Activated naive CD4-positive, alpha-beta T cell treated with Interleukin-2 at 50 U/mL for 16 hours (primary cell): Measurements from ENCODE around the gene ZNF57.
"Not testable (repeated sequence)": the region's sequence is repeated elsewhere in the genome, so short reads cannot be mapped to it uniquely, and the experiment has no call there.

Experiments used
- DNase-seq: peaks from one replicate; pipeline ENCODE4 v3.0.0-alpha.2; 2020

ZNF57 gene

DNA sequence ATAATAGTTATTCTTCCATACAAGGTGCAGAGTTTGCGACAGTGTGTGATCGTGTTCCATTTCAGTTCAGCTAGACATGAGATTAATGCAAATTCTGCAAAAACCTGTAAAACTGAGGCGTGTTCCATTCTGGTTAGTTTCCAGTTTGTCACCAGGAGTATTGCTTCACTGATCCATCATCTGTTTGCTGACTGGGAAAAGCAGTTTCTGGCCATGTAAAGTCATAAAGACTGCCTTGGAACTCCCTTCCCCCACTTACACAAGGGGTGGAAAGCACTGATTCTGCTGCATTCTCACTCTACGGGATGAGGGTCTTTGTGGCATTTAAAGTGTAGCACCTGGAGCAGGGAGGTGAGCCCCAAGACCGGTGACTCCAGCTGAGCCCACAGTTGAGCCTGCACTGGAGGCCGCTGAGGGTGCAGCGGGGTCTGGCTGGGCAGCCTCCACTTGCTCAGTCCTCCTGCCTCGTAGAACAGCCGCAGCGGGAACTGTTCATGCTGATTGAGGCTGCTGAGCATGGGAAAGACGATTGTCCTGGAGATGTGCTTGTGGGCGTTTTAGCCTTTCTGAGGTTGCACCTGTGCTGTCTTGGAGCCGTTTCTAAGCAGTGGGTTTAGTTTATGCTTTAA, 2.0 kb downstream of the ZNF57 start:
- DNase-seq, result no peak

DNA sequence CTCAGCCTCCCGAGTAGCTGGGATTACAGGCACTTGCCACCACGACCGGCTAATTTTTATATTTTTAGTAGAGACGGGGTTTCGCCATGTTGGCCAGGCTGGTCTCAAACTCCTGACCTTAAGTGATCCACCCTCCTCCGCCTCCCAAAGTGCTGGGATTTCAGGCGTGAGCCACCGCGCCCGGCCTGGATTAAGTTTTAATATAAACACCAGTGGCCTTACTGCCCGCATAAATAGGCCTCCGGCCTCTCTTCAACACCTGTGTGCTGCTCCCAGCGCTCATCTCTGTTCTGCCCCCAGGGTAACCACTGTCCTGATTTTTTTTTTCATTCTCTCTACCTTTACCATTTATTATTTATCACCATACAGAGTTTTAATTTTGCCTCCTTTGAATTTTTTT, 2.6 kb downstream of the ZNF57 start:
- DNase-seq, result not testable (repeated sequence)

DNA sequence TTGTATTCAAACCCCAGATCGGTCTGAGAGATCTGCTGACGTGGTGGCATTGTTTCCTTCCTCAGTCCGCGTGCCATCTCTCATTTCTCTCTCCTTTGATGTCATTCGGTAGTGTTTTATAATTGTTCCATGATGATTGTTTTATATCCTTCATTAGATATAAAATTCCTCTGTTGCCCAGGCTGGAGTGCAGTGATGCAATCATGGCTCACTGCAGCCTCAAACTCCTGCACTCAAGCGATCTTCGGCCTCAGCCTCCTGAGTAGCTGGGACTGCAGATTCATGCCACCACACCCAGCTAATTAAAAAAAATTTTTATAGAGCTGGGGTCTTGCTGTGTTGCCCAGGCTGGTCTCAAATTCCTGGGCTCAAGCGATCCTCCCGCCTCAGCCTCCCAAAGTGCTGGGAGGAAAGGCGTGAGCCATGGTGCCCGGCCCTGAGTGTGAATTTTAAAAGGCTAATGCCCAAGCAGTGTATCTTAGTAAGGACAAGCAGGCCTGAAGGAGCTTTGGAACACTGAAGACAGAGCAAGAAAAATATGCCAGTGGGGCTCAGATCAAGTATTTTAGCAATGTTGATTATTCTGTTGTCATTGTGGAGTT, 5.3 kb downstream of the ZNF57 start:
- no peak for DNase-seq

GRCh38 chr19:2906631-2907195, 6.0 kb downstream of the ZNF57 start:
- DNase-seq, result no peak

- peak; percentile 13 for DNase-seq
Measured at GRCh38 chr19:2912306-2912705, 11.6 kb downstream of the ZNF57 start.

- DNase-seq, result no peak
Measured at GRCh38 chr19:2917275-2918184, 16.8 kb downstream of the ZNF57 start.

- DNase-seq, result no peak
Measured at GRCh38 chr19:2922987-2923386, 22.3 kb downstream of the ZNF57 start.

GRCh38 chr19:2923510-2923909, 22.8 kb downstream of the ZNF57 start:
- no peak for DNase-seq

DNA sequence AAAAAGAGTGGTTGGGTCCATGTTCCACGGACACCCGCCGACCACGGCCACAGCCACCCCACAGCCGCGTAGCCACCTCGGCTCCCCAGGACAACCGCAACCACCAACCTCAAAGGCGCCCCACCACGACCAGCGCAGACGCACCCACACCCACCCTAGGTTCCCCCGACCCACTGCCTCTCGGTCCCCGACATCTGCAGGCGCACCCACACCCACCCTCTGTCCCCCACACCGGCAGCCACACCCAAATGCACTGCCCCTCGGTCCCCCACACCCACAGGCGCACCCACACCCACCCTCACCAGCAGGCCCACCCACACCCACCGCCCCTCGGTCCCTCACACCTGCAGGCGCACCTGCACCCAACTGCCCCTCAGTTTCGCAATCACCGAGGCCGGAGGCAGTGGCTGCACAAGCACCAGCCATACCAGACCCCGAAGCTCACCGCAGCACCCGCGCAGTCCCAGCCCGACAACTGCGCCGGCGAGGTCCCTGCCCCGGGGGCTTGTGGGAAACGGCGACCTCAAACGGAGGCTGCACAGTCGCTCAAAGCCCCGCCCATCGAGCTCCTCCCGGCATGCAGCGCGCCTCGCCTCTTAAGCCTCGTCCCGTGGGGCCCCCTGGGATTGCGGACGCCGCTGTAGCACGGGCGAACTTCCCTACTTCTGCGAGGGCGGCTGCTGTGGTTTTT, 25.8 kb downstream of the ZNF57 start:
- DNase-seq, result no peak

GRCh38 chr19:2927032-2927430, 26.3 kb downstream of the ZNF57 start:
- no peak for DNase-seq

DNA sequence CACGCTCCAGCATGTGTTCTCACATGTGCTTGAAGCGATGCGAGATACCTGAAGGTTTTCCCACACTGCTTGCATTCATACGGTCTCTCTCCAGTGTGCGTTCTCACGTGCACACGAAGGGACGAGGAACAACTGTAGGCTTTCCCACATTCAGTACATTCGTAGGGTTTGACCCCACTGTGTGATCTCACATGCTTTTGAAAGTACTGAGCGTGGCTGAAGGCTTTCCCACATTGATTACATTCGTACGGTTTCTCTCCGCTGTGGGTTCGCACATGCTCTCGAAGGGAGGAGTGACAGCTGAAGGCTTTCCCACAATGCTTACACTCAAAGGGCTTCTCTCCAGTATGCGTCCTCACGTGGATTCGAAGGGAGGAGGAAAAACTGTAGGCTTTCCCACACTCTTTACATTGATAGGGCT, 32.8 kb downstream of the ZNF57 start:
- no peak for DNase-seq

- not testable (repeated sequence) for DNase-seq
Measured at GRCh38 chr19:2935863-2936262, 35.1 kb downstream of the ZNF57 start.

DNA sequence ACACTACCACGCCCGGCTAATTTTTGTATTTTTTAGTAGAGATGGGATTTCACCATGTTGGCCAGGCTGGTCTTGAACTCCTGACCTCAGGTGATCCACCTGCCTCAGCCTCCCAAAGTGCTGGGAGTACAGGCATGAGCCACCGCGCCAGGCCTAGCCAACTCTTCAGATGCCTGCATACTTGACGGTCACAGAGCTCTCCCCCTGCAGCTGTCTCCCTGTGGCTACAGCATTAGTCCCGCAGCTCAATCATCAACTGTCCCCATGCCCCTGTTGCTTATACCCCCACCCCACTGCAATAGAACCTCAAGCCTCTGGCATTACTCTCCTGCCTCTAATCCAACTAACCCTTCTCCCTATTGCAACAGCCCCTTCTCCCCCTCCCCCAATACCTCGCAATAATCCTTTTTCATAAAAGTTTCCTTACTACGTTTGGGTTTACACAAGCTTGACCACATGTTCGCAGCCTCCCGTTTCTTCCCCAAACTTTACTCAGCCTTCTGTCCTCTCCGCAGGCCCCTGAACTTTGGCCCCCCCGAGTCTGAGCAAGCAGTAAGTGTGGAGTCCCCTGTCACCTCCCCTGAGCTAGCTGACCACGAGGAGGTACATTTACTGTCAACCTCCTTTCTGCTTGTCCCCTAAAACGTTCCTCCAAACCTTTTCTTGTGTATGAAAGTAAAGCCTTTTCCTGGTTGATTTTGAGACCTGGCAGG, 42.4 kb downstream of the ZNF57 start:
- no peak for DNase-seq

DNA sequence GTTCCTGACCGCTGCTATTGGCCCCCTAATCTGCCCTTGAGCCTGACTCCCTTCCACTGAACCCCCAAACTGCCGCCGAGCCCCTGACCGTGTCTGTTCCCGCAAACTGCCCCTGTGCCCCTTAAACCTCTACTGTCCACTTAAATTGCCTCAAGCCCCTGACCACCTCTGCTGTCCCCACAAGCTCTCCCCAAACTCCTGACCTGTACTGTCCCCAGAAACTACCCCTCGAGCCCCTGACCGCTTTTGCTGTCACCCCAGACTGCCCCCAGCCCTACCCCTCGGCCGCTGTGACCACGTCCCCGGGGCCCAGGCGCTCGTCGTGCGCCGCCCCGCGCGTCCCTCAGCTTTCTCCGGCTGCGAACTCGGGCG, 43.7 kb downstream of the ZNF57 start:
- no peak for DNase-seq

DNA sequence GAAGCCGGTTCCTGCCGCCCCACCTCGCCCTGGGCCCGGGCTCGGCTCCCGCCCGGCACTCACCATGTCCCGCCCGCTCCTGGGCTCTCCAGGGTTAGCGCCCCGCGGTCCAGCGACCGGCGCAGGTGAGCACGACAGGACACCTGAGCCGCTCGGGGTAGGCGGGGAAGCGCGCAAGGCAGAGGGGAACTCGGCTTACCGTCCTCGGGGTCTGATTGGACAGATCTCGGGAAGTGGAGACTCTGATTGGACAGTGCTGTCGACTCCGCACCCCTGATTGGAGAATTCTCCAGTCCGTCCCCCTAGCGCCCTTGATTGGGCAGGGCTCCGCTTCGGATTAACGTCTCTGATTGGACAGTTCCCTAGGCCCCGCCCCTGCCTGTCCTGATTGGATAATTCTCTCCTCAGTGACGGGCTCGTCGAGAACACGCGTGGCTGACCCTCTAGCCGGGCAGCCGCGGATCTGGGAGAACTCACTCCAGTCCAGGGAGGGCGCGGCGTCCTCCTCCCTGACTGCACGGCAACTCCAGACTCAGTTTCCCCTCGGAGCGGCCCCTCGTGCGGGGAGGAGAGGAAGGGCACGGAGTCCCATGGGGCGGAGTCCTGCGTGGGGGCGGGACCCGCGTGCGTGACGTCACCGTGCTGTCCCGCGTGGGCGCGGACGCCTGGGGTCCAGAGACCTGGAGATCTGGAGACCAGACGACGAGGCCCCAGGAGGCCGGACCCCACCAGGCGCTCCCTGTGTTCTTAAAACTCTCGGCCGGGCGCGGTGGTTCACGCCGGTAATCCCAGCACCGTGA, 44.2 kb downstream of the ZNF57 start, which contains the start of gene ZNF77:
TSS of gene ZNF77 (minus strand) at position 197 of the 800 bp plus-strand sequence. CDS start at position 66, 131 bp downstream.
- DNase-seq, result peak; percentile 99

DNA sequence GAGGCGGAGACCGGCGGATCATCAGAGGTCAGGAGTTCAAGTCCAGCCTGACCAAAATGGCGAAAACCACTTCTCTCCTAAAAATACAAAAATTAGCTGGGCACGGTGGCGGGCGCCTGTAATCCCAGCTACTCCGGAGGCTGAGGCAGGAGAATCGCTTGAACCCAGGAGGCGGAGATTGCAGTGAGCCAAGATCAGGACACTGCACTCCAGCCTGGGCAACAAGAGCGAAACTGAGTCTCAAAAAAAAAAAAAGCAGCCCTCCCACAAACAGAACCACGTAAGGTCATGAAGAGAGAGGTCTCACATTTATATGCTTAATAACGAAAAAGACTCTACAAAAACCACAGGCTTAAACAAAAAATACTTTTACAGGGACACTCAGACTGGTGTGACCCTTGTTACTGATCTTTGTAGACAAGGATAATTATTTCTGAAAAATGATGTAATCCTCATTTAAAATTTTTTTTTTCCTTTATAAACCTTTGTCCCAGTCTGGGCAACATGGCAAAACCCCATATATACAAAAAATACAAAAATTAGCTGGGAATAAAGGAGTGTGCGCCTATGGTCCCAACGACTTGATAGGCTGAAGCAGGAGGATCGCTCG, 45.0 kb downstream of the ZNF57 start:
- no peak for DNase-seq

DNA sequence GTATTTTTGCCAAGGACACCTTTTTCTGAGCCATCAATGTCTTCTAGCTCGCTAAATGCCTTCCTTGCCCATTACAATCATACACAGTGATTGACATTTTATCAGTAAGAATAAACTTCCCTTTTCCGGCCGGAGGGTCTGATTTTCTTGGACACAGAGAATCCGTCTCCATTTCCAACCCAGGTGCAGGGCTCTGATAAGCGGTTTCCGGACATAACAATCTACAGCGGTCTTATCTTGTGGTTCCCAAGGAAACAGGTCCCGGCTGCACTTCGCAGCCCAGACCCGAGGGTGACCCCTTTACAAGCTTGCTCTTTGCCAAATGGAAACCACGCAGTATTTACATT, 49.2 kb downstream of the ZNF57 start:
- DNase-seq, result no peak

GRCh38 chr19:2950286-2951124, 49.8 kb downstream of the ZNF57 start:
- DNase-seq, result peak; percentile 100

DNA sequence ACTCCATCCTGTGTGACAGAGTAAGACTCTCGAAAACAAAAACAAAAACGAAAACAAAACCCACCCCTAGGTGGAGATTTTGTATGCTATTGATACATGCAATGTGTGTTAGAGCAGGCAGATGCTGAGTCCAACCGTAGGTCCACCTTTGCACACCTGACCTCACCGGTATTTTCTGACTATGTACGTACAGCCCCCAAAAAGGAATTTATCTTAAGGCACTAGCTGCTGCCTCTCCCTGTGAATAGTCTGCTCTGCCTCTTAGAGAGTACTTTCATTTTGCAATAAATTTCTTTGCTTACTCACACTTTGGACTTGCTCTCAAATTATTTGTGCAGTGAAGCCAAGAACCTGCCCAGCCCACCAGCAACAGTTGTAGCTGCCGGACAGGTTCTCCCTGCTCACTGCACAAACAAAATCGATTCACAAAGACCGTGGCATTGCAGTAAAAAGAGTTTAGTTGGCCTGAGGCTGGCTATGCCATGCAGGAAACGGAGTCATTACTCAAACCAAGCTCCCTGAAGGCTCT, 52.3 kb downstream of the ZNF57 start:
- DNase-seq, result no peak

GRCh38 chr19:2957160-2957559, 56.4 kb downstream of the ZNF57 start:
- no peak for DNase-seq
